Measurements from ENCODE around the gene KCTD4.
"Not testable (repeated sequence)": the region's sequence is repeated elsewhere in the genome, so short reads cannot be mapped to it uniquely, and the experiment has no call there.

Gene KCTD4

DNA sequence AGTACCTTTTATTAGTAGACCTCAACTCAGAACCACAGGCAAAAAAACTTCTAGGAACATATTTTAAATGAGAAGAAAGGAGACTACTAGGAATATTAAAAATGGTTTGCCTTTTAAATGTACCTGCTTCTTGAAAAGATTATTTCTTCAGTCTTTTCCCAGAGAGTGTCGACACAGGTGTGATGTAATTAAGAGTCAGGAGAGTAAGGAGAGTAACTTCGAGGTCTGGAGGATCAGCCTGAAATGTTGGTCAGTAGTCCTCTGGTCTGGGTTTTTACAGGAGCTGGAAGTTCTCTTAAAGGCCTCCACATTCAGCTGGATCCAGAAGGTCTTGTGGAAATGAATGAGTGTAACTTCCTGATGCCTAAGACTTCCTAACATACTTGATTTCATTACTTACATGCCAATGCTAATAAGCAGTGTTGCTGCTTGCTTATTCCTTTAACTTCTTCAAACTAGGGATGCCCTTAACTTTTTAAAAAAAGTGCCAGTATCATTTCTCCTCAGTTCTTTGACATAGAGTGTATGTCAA, at the start of gene KCTD4:
Gene KCTD4 (minus strand): TSS at position 345 of the 532 bp plus-strand sequence. CDS start 6,478 bp downstream, outside the sequence.
- peak; percentile 60 for DNase-seq (ENCODE audit: low read depth)
- H3K4me3 ChIP-seq (ENCODE audit: low read length), result no peak within 1 kb of the TSS
- TF ChIP-seq, protein P1, sequence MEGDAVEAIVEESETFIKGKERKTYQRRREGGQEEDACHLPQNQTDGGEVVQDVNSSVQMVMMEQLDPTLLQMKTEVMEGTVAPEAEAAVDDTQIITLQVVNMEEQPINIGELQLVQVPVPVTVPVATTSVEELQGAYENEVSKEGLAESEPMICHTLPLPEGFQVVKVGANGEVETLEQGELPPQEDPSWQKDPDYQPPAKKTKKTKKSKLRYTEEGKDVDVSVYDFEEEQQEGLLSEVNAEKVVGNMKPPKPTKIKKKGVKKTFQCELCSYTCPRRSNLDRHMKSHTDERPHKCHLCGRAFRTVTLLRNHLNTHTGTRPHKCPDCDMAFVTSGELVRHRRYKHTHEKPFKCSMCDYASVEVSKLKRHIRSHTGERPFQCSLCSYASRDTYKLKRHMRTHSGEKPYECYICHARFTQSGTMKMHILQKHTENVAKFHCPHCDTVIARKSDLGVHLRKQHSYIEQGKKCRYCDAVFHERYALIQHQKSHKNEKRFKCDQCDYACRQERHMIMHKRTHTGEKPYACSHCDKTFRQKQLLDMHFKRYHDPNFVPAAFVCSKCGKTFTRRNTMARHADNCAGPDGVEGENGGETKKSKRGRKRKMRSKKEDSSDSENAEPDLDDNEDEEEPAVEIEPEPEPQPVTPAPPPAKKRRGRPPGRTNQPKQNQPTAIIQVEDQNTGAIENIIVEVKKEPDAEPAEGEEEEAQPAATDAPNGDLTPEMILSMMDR (IDR thresholded peaks at IDR 0.05; ENCODE audit: insufficient read depth, low read depth, low read length, missing control alignments), result no peak

DNA sequence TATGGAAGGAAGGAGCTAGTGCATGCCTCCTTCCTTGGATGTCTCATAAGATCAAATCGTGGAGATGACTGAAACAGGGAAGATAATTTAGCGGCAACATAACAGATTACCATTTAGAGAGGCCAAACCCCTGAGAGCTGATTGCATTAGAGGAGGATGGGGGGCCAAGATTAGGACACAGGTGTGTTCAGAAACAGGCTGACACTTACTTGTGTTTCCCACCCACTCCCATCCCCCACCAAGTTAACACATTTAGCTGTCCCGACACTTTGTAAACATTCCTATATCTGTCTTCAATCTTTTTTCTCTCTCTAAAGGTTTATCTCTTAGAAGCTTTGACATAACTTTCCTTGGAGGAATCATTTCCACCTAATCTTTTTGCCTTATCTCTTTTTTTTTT, 48.8 kb upstream of the KCTD4 start:
- H3K4me3 ChIP-seq (ENCODE audit: low read length), result no peak overlapping the region
- DNase-seq (ENCODE audit: low read depth), result no peak
- TF ChIP-seq, protein P1 (IDR thresholded peaks at IDR 0.05; ENCODE audit: insufficient read depth, low read depth, low read length, missing control alignments), result no peak

- H3K4me3 ChIP-seq (ENCODE audit: low read length); DNase-seq (ENCODE audit: low read depth): not testable (repeated sequence)
Measured at GRCh38 chr13:45244736-45245135, 43.9 kb upstream of the KCTD4 start.

DNA sequence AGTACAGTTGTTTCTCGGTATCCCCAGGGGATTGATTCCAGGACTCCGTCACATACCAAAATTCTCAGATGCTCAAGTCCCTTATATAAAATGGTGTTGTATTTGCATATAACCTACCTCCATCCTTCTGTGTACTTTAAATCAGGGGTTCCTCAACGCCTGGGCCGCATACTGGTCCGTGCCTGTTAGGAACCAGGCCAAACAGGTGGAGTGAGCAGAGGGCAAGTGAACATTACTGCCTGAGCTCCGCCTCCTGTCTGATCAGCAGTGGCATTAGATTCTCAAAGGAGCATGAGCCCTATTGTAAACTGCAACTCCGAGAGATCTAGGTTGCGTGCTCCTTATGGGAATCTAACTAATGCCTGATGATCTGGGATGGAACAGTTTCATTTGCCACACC, 42.2 kb upstream of the KCTD4 start:
- TF ChIP-seq, protein P1 (IDR thresholded peaks at IDR 0.05; ENCODE audit: insufficient read depth, low read depth, low read length, missing control alignments), result no peak
- DNase-seq (ENCODE audit: low read depth), result no peak
- no peak overlapping the region for H3K4me3 ChIP-seq (ENCODE audit: low read length)

GRCh38 chr13:45242524-45242923, 41.7 kb upstream of the KCTD4 start:
- TF ChIP-seq, protein P1 (IDR thresholded peaks at IDR 0.05; ENCODE audit: insufficient read depth, low read depth, low read length, missing control alignments), result no peak
- DNase-seq (ENCODE audit: low read depth), result no peak
- H3K4me3 ChIP-seq (ENCODE audit: low read length), result no peak overlapping the region

DNA sequence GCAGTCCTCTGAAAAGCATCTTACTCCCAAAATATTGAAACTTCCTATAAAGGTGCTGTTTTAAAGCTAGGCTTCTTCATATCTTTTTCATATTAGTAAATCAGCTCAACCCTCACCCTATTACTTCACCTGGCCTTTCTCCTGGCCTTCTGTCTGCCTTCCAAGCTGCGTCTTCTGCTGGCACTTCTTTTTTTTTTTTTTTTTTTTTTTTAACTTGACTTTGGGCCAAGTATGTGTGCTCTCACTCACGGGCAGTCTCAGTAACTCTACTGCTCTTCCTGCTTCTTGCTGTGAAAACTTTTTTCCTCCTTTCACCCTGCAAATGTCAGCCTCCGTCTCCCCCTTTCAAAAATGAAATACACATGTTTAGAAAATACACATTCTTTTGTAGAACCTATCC, 41.2 kb upstream of the KCTD4 start:
- peak; percentile 66 for DNase-seq (ENCODE audit: low read depth)
- H3K4me3 ChIP-seq (ENCODE audit: low read length), result no peak overlapping the region
- TF ChIP-seq, protein P1 (IDR thresholded peaks at IDR 0.05; ENCODE audit: insufficient read depth, low read depth, low read length, missing control alignments), result no peak

GRCh38 chr13:45240143-45240542, 39.3 kb upstream of the KCTD4 start:
- TF ChIP-seq, protein P1 (IDR thresholded peaks at IDR 0.05; ENCODE audit: insufficient read depth, low read depth, low read length, missing control alignments), result no peak
- no peak for DNase-seq (ENCODE audit: low read depth)
- H3K4me3 ChIP-seq (ENCODE audit: low read length), result no peak overlapping the region
